Hippocampal formation (tissue), 2 donors: ENCODE data around the gene POLR2A.

Experiments used
- DNase-seq, 2 donors: peaks; one replicate each; lab custom pipeline; 2025; lab: John Stamatoyannopoulos, UW

The POLR2A gene

DNA sequence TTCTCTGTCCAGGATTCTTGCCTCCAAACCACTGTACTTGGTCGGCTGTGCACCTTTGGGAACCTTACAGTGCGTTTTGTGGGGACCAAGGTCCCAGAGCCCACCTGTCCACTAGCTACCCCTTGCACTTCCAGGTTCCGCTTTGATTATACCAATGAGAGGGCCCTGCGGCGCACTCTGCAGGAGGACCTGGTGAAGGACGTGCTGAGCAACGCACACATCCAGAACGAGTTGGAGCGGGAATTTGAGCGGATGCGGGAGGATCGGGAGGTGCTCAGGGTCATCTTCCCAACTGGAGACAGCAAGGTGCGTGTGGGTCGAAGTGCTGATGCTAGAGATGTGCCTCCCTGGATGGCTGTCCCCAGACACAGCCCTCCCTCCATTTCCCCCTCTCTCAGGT lies 18.8 kb downstream of the POLR2A start:
- DNase-seq, result no peak

GRCh38 chr17:7503521-7503920 lies 19.4 kb downstream of the POLR2A start:
- no peak for DNase-seq

DNA sequence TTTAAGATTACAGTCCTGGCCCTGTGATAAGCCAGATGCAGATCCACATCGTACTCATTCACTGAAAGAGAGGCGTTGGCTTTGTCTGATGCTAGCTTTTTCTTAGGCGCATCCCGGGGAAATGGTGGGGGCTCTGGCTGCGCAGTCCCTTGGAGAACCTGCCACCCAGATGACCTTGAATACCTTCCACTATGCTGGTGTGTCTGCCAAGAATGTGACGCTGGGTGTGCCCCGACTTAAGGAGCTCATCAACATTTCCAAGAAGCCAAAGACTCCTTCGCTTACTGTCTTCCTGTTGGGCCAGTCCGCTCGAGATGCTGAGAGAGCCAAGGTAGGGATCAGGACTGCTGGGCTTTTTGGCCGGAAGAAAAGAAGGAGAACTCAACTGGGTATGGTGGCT lies 24.0 kb downstream of the POLR2A start:
- no peak for DNase-seq

- no peak for DNase-seq
Observed at GRCh38 chr17:7508846-7509245, 24.7 kb downstream of the POLR2A start.

DNA sequence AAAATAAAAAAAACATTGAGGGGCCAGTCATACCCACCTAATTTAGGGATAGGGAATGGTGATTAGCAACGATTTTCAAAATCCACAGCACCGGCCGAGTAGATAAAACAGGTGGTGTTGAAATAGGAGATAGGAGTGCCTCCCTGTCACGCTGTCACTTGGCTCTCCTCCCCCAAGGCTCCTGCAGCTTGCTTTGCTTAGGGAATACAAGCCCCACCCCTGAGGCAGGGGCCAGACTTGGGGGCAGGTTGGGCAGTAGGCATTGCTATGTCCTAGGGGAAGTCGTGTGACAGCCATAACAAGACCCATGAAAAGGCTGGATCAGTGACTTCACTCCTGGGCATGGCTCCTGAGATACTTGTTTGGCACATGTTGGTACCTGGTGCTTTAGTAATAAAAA lies 25.8 kb downstream of the POLR2A start:
- no peak for DNase-seq

- DNase-seq, result no peak
Observed at GRCh38 chr17:7511108-7511507, 26.9 kb downstream of the POLR2A start.

GRCh38 chr17:7512105-7512504 lies 27.9 kb downstream of the POLR2A start:
- no peak for DNase-seq

GRCh38 chr17:7512824-7513540 lies 28.8 kb downstream of the POLR2A start:
- no peak for DNase-seq

- no peak for DNase-seq
Observed at GRCh38 chr17:7513850-7514419, 29.8 kb downstream of the POLR2A start.

GRCh38 chr17:7515911-7516610 lies 31.9 kb downstream of the POLR2A start:
- DNase-seq, result no peak

- no peak for DNase-seq
Observed at GRCh38 chr17:7523033-7523432, 38.9 kb downstream of the POLR2A start.

- no peak for DNase-seq
Observed at GRCh38 chr17:7528842-7529241, 44.7 kb downstream of the POLR2A start.

GRCh38 chr17:7530023-7530900 lies 46.1 kb downstream of the POLR2A start:
- DNase-seq, result no peak

DNA sequence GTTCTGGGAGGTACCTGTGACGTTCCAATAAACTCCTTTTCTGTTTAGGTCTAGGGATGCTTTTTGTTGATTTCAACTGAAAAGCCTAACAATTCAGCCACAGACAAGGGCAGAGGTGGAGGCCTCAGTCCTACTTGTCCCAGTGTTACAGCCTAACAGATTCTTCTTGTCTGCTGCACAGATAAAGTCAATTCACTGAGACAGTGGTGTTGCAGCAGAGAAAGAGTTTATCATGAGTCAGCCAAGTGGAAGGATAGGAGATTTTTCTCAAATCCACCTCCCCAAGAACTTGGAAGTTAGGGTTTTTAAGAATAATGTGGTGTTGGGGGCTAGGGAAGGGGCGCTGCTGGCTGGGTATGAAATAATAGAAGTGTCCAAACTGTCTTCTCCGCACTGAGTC lies 53.9 kb downstream of the POLR2A start:
- DNase-seq, result no peak

- DNase-seq, result no peak
Observed at GRCh38 chr17:7538891-7539545, 54.9 kb downstream of the POLR2A start.

GRCh38 chr17:7541074-7541621 lies 57.0 kb downstream of the POLR2A start:
- no peak for DNase-seq

DNA sequence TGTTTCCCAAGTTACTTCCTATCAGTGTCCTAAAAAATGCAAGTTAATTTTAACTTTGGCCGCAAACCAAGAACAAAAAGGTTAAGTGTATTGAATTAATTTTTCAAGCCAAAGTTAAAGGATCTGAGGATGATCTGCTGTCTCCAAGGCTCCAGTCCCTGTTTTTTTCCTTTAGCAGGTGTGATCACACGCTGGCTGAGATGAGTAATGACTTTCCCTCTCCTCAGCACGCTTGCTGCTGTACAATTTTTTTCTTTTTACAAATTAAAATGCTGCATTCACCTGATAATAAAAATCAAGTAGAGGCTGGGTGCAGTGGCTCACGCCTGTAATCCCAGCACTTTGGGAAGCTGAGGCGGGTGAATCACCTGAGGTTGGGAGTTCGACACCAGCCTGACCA lies 60.7 kb downstream of the POLR2A start:
- no peak for DNase-seq

- DNase-seq, result peak in 1 of 2 donors; percentile 38
Observed at GRCh38 chr17:7548585-7549400, 64.6 kb downstream of the POLR2A start, which contains the start of gene TNFSF12. Gene TNFSF12 (plus strand): TSS chr17:7549058. CDS start chr17:7549154, 96 bp downstream.
